HL-60 (cell line): Measurements from ENCODE around the gene DNASE1.

Source experiments
- DNase-seq, 2 experiments: peaks; one replicate each; pipeline ENCODE4 v3.0.0-alpha.2; 2010 to 2020; ENCODE audit warnings: low read depth in 1 of 2, low spot score in 1 of 2
- H3K27ac ChIP-seq: fragments of 250-450 bp; sonication (Bioruptor Pico); replicated peaks from 2 replicates; pipeline ENCODE4 v1.5.1; 2020; ENCODE audit warnings: mild to moderate bottlenecking, moderate library complexity
- H3K27me3 ChIP-seq: fragments of 250-450 bp; sonication (Bioruptor Pico); 2 replicates; pipeline ENCODE4 v1.5.1; 2021; ENCODE audit warnings: mild to moderate bottlenecking, moderate library complexity; ENCODE audit not compliant: insufficient read depth, poor library complexity, severe bottlenecking
- H3K4me3 ChIP-seq: replicated peaks from 2 replicates; pipeline ENCODE4 v1.5.1; 2011; ENCODE audit warnings: mild to moderate bottlenecking, control low read depth, low read length; ENCODE audit not compliant: insufficient read depth
- CTCF ChIP-seq: IDR thresholded peaks from one replicate; pipeline ENCODE4 v1.5.1; 2011; ENCODE audit warnings: low read length, control low read depth, inconsistent platforms; ENCODE audit not compliant: insufficient read depth
- GABPA ChIP-seq: IDR thresholded peaks from 2 replicates; pipeline ENCODE4 v1.6.1; 2012; ENCODE audit warnings: low read depth
- POLR2AphosphoS5 ChIP-seq: IDR thresholded peaks from 2 replicates; pipeline ENCODE4 v1.6.1; 2012; ENCODE audit warnings: low read depth
- REST ChIP-seq: IDR thresholded peaks from 2 replicates; pipeline ENCODE4 v1.6.1; 2012; ENCODE audit warnings: low read depth; ENCODE audit not compliant: insufficient replicate concordance
- SPI1 ChIP-seq: IDR thresholded peaks from 2 replicates; pipeline ENCODE4 v1.6.1; 2012; ENCODE audit warnings: low read depth, mild to moderate bottlenecking, borderline replicate concordance

DNASE1 gene

GRCh38 chr16:3673201-3673600, 18.7 kb downstream of the DNASE1 start:
- no peaks in the 10 kb centered on the region for H3K27me3 ChIP-seq
- TF ChIP-seq POLR2AphosphoS5 = no peak
- H3K4me3 ChIP-seq = no peak overlapping the region
- no peak overlapping the region for H3K27ac ChIP-seq
- DNase-seq = no peak

- no peak for DNase-seq
- H3K27me3 ChIP-seq = no peaks in the 10 kb centered on the region
- no peak overlapping the region for H3K27ac ChIP-seq
- TF ChIP-seq REST (no peak), POLR2AphosphoS5 (no peak), GABPA (no peak), SPI1 (no peak), CTCF (no peak)
- H3K4me3 ChIP-seq = no peak overlapping the region
Measured at GRCh38 chr16:3673676-3674377, 19.3 kb downstream of the DNASE1 start.

GRCh38 chr16:3674513-3675295, 20.2 kb downstream of the DNASE1 start:
- no peak for DNase-seq
- TF ChIP-seq GABPA = no peak
- no peak for TF ChIP-seq SPI1
- no peak for TF ChIP-seq REST
- TF ChIP-seq CTCF = no peak
- TF ChIP-seq POLR2AphosphoS5 = no peak
- no peaks in the 10 kb centered on the region for H3K27me3 ChIP-seq
- no peak overlapping the region for H3K4me3 ChIP-seq
- no peak overlapping the region for H3K27ac ChIP-seq

- Histone ChIP-seq H3K27me3 (no peaks in the 10 kb centered on the region), H3K4me3 (no peak overlapping the region), H3K27ac (no peak overlapping the region)
- TF ChIP-seq POLR2AphosphoS5 = no peak
- TF ChIP-seq REST = no peak
- no peak for TF ChIP-seq GABPA
- no peak for TF ChIP-seq CTCF
- DNase-seq = no peak
Measured at GRCh38 chr16:3675601-3676130, 21.2 kb downstream of the DNASE1 start.
